ENCODE data around the gene TTLL8. TPM values are rescaled to one million over a fixed set of nuclear protein-coding genes. Genes with fewer than 3 reads are reported as not detected.

TTLL8 gene
- total RNA-seq, 1 experiment from 2014 or later = not detected

DNA sequence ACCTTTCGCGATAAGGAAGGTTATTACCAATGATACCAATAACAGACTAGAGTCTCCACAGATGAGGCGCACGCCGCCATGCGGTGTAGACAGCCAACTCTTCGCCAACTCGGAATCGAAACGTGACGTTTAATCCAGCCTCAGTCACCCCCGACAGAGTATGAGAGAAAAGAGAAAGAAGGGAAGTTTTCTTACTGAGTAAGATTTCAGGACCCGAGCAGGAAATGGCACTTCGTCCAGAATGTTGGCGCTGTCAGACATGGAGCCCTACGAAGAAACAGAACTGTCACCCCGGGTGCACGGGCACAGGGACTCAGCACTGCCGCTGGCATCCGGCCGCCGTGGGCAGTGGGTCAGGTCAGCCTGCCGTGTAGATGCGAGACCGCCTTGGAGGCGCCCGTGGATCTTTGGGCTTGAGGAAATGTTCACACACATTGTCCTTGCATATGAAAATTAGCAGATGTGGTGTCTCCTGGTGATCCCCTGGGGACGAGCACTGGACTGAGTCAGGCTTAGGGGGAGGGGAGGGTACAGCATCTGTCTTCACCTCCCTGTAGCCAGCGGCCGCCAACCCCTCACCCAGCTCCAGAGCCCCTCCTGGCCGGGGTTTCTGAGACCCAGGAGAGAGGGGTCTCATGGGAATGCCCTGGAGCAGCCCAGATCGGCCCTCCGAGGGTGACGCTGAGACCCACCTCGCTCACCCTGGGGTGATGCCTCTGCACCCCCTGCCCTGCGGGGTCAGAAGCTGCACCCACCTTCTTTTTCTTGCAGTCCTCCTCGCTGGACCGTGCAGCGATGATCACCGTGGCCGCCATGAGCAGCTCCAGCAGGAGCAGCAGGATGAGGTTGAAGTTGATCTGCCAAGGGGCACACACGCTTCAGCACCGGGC lies 18.8 kb upstream of the TTLL8 start:
- no peaks in the 10 kb centered on the region for H3K27me3 ChIP-seq (ENCODE audit: insufficient read depth, low read length)
- no peak overlapping the region for H4K5ac ChIP-seq (ENCODE audit: insufficient read length, low read depth, low read length)
- no peak overlapping the region for H3K18ac ChIP-seq (ENCODE audit: insufficient read length, low read depth, low read length)
- H3K27ac ChIP-seq (ENCODE audit: insufficient read length, low read depth, low read length) = no peak overlapping the region
- no peak overlapping the region for H2BK20ac ChIP-seq (ENCODE audit: low read depth, low read length, poor library complexity, severe bottlenecking)
- H3K4ac ChIP-seq (ENCODE audit: low read depth, low read length) = no peak overlapping the region
- no peak overlapping the region for H3K56ac ChIP-seq (ENCODE audit: insufficient read length, low read depth, low read length)
- no peak overlapping the region for H3K9ac ChIP-seq (ENCODE audit: extremely low read depth, insufficient read length, low read length)
- no peak overlapping the region for H2BK15ac ChIP-seq (ENCODE audit: low read depth, low read length)
- no peak for DNase-seq
- TF ChIP-seq, protein P1, sequence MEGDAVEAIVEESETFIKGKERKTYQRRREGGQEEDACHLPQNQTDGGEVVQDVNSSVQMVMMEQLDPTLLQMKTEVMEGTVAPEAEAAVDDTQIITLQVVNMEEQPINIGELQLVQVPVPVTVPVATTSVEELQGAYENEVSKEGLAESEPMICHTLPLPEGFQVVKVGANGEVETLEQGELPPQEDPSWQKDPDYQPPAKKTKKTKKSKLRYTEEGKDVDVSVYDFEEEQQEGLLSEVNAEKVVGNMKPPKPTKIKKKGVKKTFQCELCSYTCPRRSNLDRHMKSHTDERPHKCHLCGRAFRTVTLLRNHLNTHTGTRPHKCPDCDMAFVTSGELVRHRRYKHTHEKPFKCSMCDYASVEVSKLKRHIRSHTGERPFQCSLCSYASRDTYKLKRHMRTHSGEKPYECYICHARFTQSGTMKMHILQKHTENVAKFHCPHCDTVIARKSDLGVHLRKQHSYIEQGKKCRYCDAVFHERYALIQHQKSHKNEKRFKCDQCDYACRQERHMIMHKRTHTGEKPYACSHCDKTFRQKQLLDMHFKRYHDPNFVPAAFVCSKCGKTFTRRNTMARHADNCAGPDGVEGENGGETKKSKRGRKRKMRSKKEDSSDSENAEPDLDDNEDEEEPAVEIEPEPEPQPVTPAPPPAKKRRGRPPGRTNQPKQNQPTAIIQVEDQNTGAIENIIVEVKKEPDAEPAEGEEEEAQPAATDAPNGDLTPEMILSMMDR (conservative IDR thresholded peaks at IDR 0.05) = no peak
- H3K4me3 Mint-ChIP-seq = no peak overlapping the region; a peak in 1 of 5 replicates
- no peak overlapping the region for H2BK120ac ChIP-seq (ENCODE audit: low read depth, low read length, poor library complexity, severe bottlenecking)
- H2BK5ac ChIP-seq (ENCODE audit: insufficient read length, low read length) = no peak overlapping the region
- no peak overlapping the region for H3K27ac Mint-ChIP-seq
- H3K79me2 ChIP-seq (ENCODE audit: insufficient read depth, low read length) = no peaks in the 10 kb centered on the region
- peaks cover 7% of the 10 kb centered on the region for H3K27me3 Mint-ChIP-seq (ENCODE audit: low read depth)
- H2AK5ac ChIP-seq (ENCODE audit: insufficient read length, low read length) = no peak overlapping the region
- no peak overlapping the region for H3K4me2 ChIP-seq (ENCODE audit: insufficient read depth, insufficient read length, low read length)
- no peak overlapping the region for H4K91ac ChIP-seq (ENCODE audit: insufficient read length, low read depth, low read length)
- no peak overlapping the region for H3T11ph ChIP-seq (ENCODE audit: low read length)
- H3K23me2 ChIP-seq (ENCODE audit: insufficient read length, low read depth, low read length, poor library complexity, severe bottlenecking) = no peaks in the 10 kb centered on the region
- H3K4me1 ChIP-seq (ENCODE audit: insufficient read depth, low read length) = no peaks in the 10 kb centered on the region
- no peaks in the 10 kb centered on the region for H3K9me3 ChIP-seq (ENCODE audit: control insufficient read depth, low read depth, low read length)
- H3K36me3 Mint-ChIP-seq (ENCODE audit: insufficient read depth in 1 of 3, low read depth in 3 of 3) = no peaks in the 10 kb centered on the region
- H4K8ac ChIP-seq (replicated peaks; ENCODE audit: insufficient read length, low read depth, low read length) = no peak overlapping the region
- 0 out of 4 replicates have a peak, but pooled peaks cover 0 to 5% of the 10 kb centered on the region in 2 experiments for H3K4me1 Mint-ChIP-seq
- no peak overlapping the region; the same call in 1 of the 2 replicates for H3K14ac ChIP-seq (ENCODE audit: insufficient read depth, low read length)
- no peak overlapping the region for H2BK12ac ChIP-seq (ENCODE audit: insufficient read length, low read depth, low read length)
- no peak overlapping the region for H3K23ac ChIP-seq (ENCODE audit: insufficient read length, low read depth, low read length)
- no peaks in the 10 kb centered on the region for H3K79me1 ChIP-seq (ENCODE audit: insufficient read depth, low read depth, low read length, poor library complexity, severe bottlenecking)
- no peak overlapping the region for H2AFZ ChIP-seq (ENCODE audit: low read length)
- whole genome bisulfite sequencing (ENCODE audit: extremely low coverage, insufficient read length, low lambda C conversion rate) = no CpG with 5 or more reads among the region's 43 CpGs
- no peaks in the 10 kb centered on the region for H4K20me1 ChIP-seq (ENCODE audit: control insufficient read depth, insufficient read depth, insufficient read length)
- no peaks in the 10 kb centered on the region for H3K9me3 Mint-ChIP-seq
